H54 (cell line): ENCODE data around the gene NUDC.

ENCODE experiments used
- DNase-seq: peaks from one replicate; pipeline ENCODE4 v3.0.0; 2011; ENCODE audit warnings: low spot score, mixed read lengths; ENCODE audit not compliant: insufficient read length
- FAIRE-seq: peaks from 3 replicates; lab custom pipeline; 2011; peaks lifted over from hg19 to GRCh38; lab: Jason Lieb, UNC
- POLR2A ChIP-seq: IDR thresholded peaks from 2 replicates; pipeline ENCODE4 v1.6.1; 2011; ENCODE audit warnings: low read depth, mild to moderate bottlenecking, low read length

NUDC gene

GRCh38 chr1:26994787-26995517, 73.4 kb downstream of the NUDC start:
- DNase-seq, result no peak
- FAIRE-seq, result no peak
- no peak for TF ChIP-seq POLR2A

GRCh38 chr1:26996024-26996423, 74.5 kb downstream of the NUDC start:
- TF ChIP-seq POLR2A, result no peak
- DNase-seq (no peak), FAIRE-seq (no peak)
